ENCODE results near the gene KIAA1217. TPM values are rescaled to one million over a fixed set of nuclear protein-coding genes. Genes with fewer than 3 reads are reported as not detected.
A peak's percentile ranks its signal among the peaks of the same experiment; 100 is the strongest.

Gene KIAA1217
- total RNA-seq, 1 donor from 2014 or later: 121 TPM

- DNase-seq (ENCODE audit: low spot score, unreplicated experiment): no peak
- TF ChIP-seq, protein P1, sequence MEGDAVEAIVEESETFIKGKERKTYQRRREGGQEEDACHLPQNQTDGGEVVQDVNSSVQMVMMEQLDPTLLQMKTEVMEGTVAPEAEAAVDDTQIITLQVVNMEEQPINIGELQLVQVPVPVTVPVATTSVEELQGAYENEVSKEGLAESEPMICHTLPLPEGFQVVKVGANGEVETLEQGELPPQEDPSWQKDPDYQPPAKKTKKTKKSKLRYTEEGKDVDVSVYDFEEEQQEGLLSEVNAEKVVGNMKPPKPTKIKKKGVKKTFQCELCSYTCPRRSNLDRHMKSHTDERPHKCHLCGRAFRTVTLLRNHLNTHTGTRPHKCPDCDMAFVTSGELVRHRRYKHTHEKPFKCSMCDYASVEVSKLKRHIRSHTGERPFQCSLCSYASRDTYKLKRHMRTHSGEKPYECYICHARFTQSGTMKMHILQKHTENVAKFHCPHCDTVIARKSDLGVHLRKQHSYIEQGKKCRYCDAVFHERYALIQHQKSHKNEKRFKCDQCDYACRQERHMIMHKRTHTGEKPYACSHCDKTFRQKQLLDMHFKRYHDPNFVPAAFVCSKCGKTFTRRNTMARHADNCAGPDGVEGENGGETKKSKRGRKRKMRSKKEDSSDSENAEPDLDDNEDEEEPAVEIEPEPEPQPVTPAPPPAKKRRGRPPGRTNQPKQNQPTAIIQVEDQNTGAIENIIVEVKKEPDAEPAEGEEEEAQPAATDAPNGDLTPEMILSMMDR (IDR thresholded peaks at IDR 0.05; ENCODE audit: unreplicated experiment): no peak
- Mint-ChIP-seq H3K27me3 (no peaks in the 10 kb centered on the region), H3K36me3 (ENCODE audit: insufficient read depth) (peaks cover 67% of the 10 kb centered on the region), H3K4me1 (ENCODE audit: low read depth) (peaks cover 31% of the 10 kb centered on the region), H3K27ac (peak overlapping the region; percentile 91), H3K4me3 (ENCODE audit: low read depth) (peak overlapping the region; percentile 27), H3K9me3 (ENCODE audit: low read depth) (peaks cover 2% of the 10 kb centered on the region)
Measured at GRCh38 chr10:24536636-24537035, 327.7 kb downstream of the KIAA1217 start.

- DNase-seq (ENCODE audit: low spot score, unreplicated experiment): peak; percentile 50
- Mint-ChIP-seq H3K4me1 (ENCODE audit: low read depth) (peaks cover 34% of the 10 kb centered on the region), H3K9me3 (ENCODE audit: low read depth) (peaks cover 18% of the 10 kb centered on the region), H3K36me3 (ENCODE audit: insufficient read depth) (peaks cover 80% of the 10 kb centered on the region), H3K27me3 (no peaks in the 10 kb centered on the region), H3K27ac (peak overlapping the region; percentile 92), H3K4me3 (ENCODE audit: low read depth) (peak overlapping the region; percentile 15)
- TF ChIP-seq, protein P1 (IDR thresholded peaks at IDR 0.05; ENCODE audit: unreplicated experiment): no peak
Measured at GRCh38 chr10:24541239-24541753, 332.4 kb downstream of the KIAA1217 start.

- Mint-ChIP-seq H3K4me1 (ENCODE audit: low read depth) (peaks cover 28% of the 10 kb centered on the region), H3K36me3 (ENCODE audit: insufficient read depth) (peaks cover 76% of the 10 kb centered on the region), H3K27me3 (no peaks in the 10 kb centered on the region), H3K27ac (peak overlapping the region; percentile 92), H3K9me3 (ENCODE audit: low read depth) (peaks cover 18% of the 10 kb centered on the region), H3K4me3 (ENCODE audit: low read depth) (no peak overlapping the region)
- no peak for DNase-seq (ENCODE audit: low spot score, unreplicated experiment)
- TF ChIP-seq, protein P1 (IDR thresholded peaks at IDR 0.05; ENCODE audit: unreplicated experiment): no peak
Measured at GRCh38 chr10:24542314-24543270, 333.7 kb downstream of the KIAA1217 start.

DNA sequence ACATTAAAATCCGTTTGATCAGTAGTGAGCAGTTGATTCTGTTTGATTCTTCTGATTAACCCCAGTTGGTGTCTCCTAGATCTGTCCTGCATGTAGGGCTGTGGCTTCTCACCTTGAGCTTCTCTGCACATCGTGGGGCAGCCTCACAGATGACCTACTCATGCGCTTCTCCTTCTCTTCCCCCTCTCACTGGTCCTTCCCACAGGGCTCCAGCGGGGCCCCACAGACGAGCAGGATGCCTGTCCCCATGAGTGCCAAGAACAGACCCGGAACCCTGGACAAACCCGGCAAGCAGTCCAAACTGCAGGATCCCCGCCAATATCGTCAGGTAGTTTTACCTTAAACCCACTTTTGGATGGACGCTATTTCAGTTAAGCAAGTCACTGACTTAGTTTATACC, 335.8 kb downstream of the KIAA1217 start:
- Mint-ChIP-seq H3K9me3 (ENCODE audit: low read depth) (peaks cover 18% of the 10 kb centered on the region), H3K27ac (peak overlapping the region; percentile 68), H3K27me3 (no peaks in the 10 kb centered on the region), H3K4me3 (ENCODE audit: low read depth) (no peak overlapping the region), H3K36me3 (ENCODE audit: insufficient read depth) (peaks cover 72% of the 10 kb centered on the region), H3K4me1 (ENCODE audit: low read depth) (peaks cover 25% of the 10 kb centered on the region)
- no peak for DNase-seq (ENCODE audit: low spot score, unreplicated experiment)
- TF ChIP-seq, protein P1 (IDR thresholded peaks at IDR 0.05; ENCODE audit: unreplicated experiment): no peak

GRCh38 chr10:24545585-24545984, 336.6 kb downstream of the KIAA1217 start:
- peaks cover 74% of the 10 kb centered on the region for H3K36me3 Mint-ChIP-seq (ENCODE audit: insufficient read depth)
- DNase-seq (ENCODE audit: low spot score, unreplicated experiment): no peak
- TF ChIP-seq, protein P1 (IDR thresholded peaks at IDR 0.05; ENCODE audit: unreplicated experiment): no peak
- H3K27ac Mint-ChIP-seq: no peak overlapping the region
- H3K27me3 Mint-ChIP-seq: no peaks in the 10 kb centered on the region
- no peak overlapping the region for H3K4me3 Mint-ChIP-seq (ENCODE audit: low read depth)
- peaks cover 15% of the 10 kb centered on the region for H3K9me3 Mint-ChIP-seq (ENCODE audit: low read depth)
- peaks cover 23% of the 10 kb centered on the region for H3K4me1 Mint-ChIP-seq (ENCODE audit: low read depth)

Measured in progenitor cell of endocrine pancreas (in vitro differentiated cells).